ENCODE data around the gene DIRAS1.

- no peak; the same call in 1 of the 2 replicates for TF ChIP-seq POLR2AphosphoS5 (IDR thresholded peaks at IDR 0.05; ENCODE audit: low read depth)
- TF ChIP-seq CTCF (IDR thresholded peaks at IDR 0.05; ENCODE audit: insufficient read depth, low read length) = no peak
- TF ChIP-seq GABPA (IDR thresholded peaks at IDR 0.05; ENCODE audit: low read depth) = no peak
- TF ChIP-seq SPI1 (IDR thresholded peaks at IDR 0.05; ENCODE audit: borderline replicate concordance, low read depth) = no peak
These were observed 44.2 kb upstream of the DIRAS1 start for GRCh38 chr19:2765376-2765775.

Measured in HL-60 (cell line).